SK-N-MC (cell line): ENCODE measurements around the gene NEDD1.

Source experiments
- EZH2 ChIP-seq: fragments of 200-600 bp; sonication (generic); IDR thresholded peaks from one replicate; pipeline ENCODE4 v1.6.1; 2017; ENCODE audit warnings: antibody characterized with exemption
- FOXP2 ChIP-seq: optimal IDR thresholded peaks from 2 replicates; pipeline ENCODE3; 2011; ENCODE audit warnings: mild to moderate bottlenecking, moderate library complexity; ENCODE audit not compliant: insufficient read depth; ENCODE audit errors: extremely low read length, control extremely low read depth
- POLR2AphosphoS5 ChIP-seq: IDR thresholded peaks from 2 replicates; pipeline ENCODE4 v1.6.1; 2012; ENCODE audit warnings: mild to moderate bottlenecking, low read depth, low read length, borderline replicate concordance

DNA sequence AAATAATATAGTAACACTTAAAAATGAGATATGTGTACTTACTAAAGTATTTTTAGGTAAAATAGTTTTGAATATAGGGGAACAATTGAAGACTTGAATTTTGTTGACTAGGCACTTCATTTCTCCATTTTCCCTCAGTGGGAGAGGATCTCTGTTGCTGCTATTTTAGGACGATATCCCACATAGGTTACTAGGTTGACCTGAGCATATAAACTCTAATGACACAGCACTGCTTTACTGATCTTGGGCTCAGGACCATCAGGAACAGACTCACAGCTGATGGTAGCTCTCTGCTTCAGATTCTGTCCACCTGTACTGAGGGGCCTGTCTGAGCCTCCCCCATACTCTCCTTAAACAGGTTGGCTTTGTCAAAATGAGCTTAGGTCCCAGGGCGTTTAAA lies 5.9 kb downstream of the NEDD1 start:
- no peak for TF ChIP-seq EZH2
- no peak for TF ChIP-seq POLR2AphosphoS5
- TF ChIP-seq FOXP2: no peak
